Tibial nerve (tissue), 4 donors: ENCODE data around the gene ZNF497. TPM values are rescaled to one million over a fixed set of nuclear protein-coding genes. Genes with fewer than 3 reads are reported as not detected.
A peak's percentile ranks its signal among the peaks of the same experiment; 100 is the strongest.

Source experiments
- DNase-seq, 2 donors: peaks; one replicate each; pipeline ENCODE4 v3.0.0-alpha.2; 2019; ENCODE audit warnings: low spot score in 2 of 2
- H3K27ac ChIP-seq, 4 donors: fragments of 200-600 bp; sonication (generic) in 3 of 4; one replicate each; pipeline ENCODE4 v1.5.1; 2017 to 2019; ENCODE audit warnings: mild to moderate bottlenecking in 1 of 4
- H3K27me3 ChIP-seq, 2 donors: fragments of 200-600 bp; sonication (generic) in 1 of 2; one replicate each; pipeline versions ENCODE4 v1.5.1 to v1.6.0; 2017 to 2019
- H3K36me3 ChIP-seq, 3 donors: fragments of 200-600 bp; sonication (generic); one replicate each; pipeline ENCODE4 v1.5.1; 2018 to 2019
- H3K4me1 ChIP-seq, 4 donors: fragments of 200-600 bp; sonication (generic) in 3 of 4; one replicate each; pipeline ENCODE4 v1.5.1; 2017 to 2019
- H3K4me3 ChIP-seq, 4 donors: fragments of 200-600 bp; sonication (generic) in 3 of 4; one replicate each; pipeline ENCODE4 v1.5.1; 2017 to 2019; ENCODE audit warnings: mild to moderate bottlenecking in 1 of 4, moderate library complexity in 1 of 4
- H3K9me3 ChIP-seq, 4 donors: fragments of 200-600 bp; sonication (generic) in 3 of 4; one replicate each; pipeline ENCODE4 v1.5.1; 2017 to 2019
- CTCF ChIP-seq, 5 experiments: fragments of 200-600 bp in 3 of 5; fragments of 450-650 bp in 2 of 5; sonication (generic) in 3 of 5; IDR thresholded peaks; one replicate each; pipeline ENCODE4 v1.5.1; 2016 to 2019; ENCODE audit warnings: antibody characterized with exemption in 5 of 5, mild to moderate bottlenecking in 3 of 5, moderate library complexity in 2 of 5
- EP300 ChIP-seq, 2 donors: sonication (generic); formaldehyde crosslinking; IDR thresholded peaks; one replicate each; pipeline ENCODE4 v1.6.1; 2017; ENCODE audit warnings: antibody characterized with exemption in 2 of 2, mild to moderate bottlenecking in 1 of 2
- POLR2A ChIP-seq, 2 donors: fragments of 450-650 bp; IDR thresholded peaks; one replicate each; pipeline ENCODE4 v1.6.1; 2017; ENCODE audit warnings: antibody characterized with exemption in 2 of 2, mild to moderate bottlenecking in 2 of 2, moderate library complexity in 2 of 2
- WGBS, 2 donors: methylation state at CpG; one replicate each; pipeline ENCODE4 v1.1.5; 2018; 5-methylcytosine and 5-hydroxymethylcytosine counted together
- total RNA-seq, 4 donors: library from RNA; depleted of rRNA; stranded (reverse); fragments of >200 nt; gene quantifications; one replicate each; pipeline ENCODE4 v1.1.0, GENCODE V29; 2016

The ZNF497 gene
- total RNA-seq, 4 donors from 2014 or later, result 2.9 to 6.5 (median 3.9) TPM

GRCh38 chr19:58366585-58367430 lies 4.3 kb upstream of the ZNF497 start:
- peaks cover 0 to 43% (median 0%) of the 10 kb centered on the region in 3 donors for H3K36me3 ChIP-seq
- DNase-seq, result no peak
- H3K27me3 ChIP-seq, result no peaks in the 10 kb centered on the region
- no peak overlapping the region for H3K4me3 ChIP-seq
- TF ChIP-seq CTCF (IDR thresholded peaks at IDR 0.05) (no peak), EP300 (IDR thresholded peaks at IDR 0.05) (no peak), POLR2A (IDR thresholded peaks at IDR 0.05) (no peak)
- no peaks in the 10 kb centered on the region for H3K9me3 ChIP-seq
- 93 to 98% methylated on average over 20 to 22 of the region's 32 CpGs for WGBS, 2 donors
- H3K27ac ChIP-seq, result no peak overlapping the region
- H3K4me1 ChIP-seq, result peaks cover 0 to 10% (median 1%) of the 10 kb centered on the region in 4 donors

- DNase-seq, result no peak
- Histone ChIP-seq H3K27me3 (no peaks in the 10 kb centered on the region), H3K4me3 (no peak overlapping the region), H3K27ac (no peak overlapping the region), H3K36me3 (peaks cover 0 to 35% (median 0%) of the 10 kb centered on the region in 3 donors), H3K4me1 (peaks cover 0 to 16% (median 5%) of the 10 kb centered on the region in 4 donors), H3K9me3 (no peaks in the 10 kb centered on the region)
- 71 to 82% methylated on average over 5 of the region's 5 CpGs for WGBS, 2 donors
- TF ChIP-seq CTCF (IDR thresholded peaks at IDR 0.05), result no peak
- no peak for TF ChIP-seq POLR2A (IDR thresholded peaks at IDR 0.05)
- no peak for TF ChIP-seq EP300 (IDR thresholded peaks at IDR 0.05)
These were observed 1.6 kb upstream of the ZNF497 start for GRCh38 chr19:58364146-58364545.

GRCh38 chr19:58361900-58362271 lies 665 bp downstream of the ZNF497 start:
- Histone ChIP-seq H3K4me1 (peaks cover 0 to 24% (median 9%) of the 10 kb centered on the region in 4 donors), H3K27ac (peak overlapping the region; percentile 80 to 97 (median 94)), H3K4me3 (peak overlapping the region; percentile 61 to 84 (median 76)), H3K27me3 (peaks cover 0 to 4% of the 10 kb centered on the region in 2 donors), H3K9me3 (no peaks in the 10 kb centered on the region), H3K36me3 (peaks cover 0 to 37% (median 0%) of the 10 kb centered on the region in 3 donors)
- 3 to 4% methylated on average over 28 of the region's 28 CpGs for WGBS, 2 donors
- no peak for DNase-seq
- TF ChIP-seq POLR2A (IDR thresholded peaks at IDR 0.05) (no peak), EP300 (IDR thresholded peaks at IDR 0.05) (no peak), CTCF (IDR thresholded peaks at IDR 0.05) (no peak)

GRCh38 chr19:58357481-58358145 lies 4.9 kb downstream of the ZNF497 start:
- Histone ChIP-seq H3K4me1 (peaks cover 0 to 28% (median 14%) of the 10 kb centered on the region in 4 donors), H3K27ac (no peak overlapping the region), H3K27me3 (peaks cover 0 to 18% of the 10 kb centered on the region in 2 donors), H3K36me3 (peaks cover 0 to 45% (median 0%) of the 10 kb centered on the region in 3 donors), H3K4me3 (peak overlapping the region in 1 of 4 donors; percentile 41), H3K9me3 (peaks cover 0 to 5% (median 0%) of the 10 kb centered on the region in 4 donors)
- TF ChIP-seq EP300 (IDR thresholded peaks at IDR 0.05) (no peak), CTCF (IDR thresholded peaks at IDR 0.05) (no peak), POLR2A (IDR thresholded peaks at IDR 0.05) (no peak)
- DNase-seq, result no peak
- 68 to 76% methylated on average over 18 of the region's 19 CpGs for WGBS, 2 donors
